T-helper 2 cell treated with Interferon-gamma antibody and Interleukin-4, amounts not matched to agents 5 μg/mL and 100 μg/mL, for 36 hours (primary cell): ENCODE results near the gene SBF1.

ENCODE experiments used
- DNase-seq: peaks from one replicate; pipeline ENCODE4 v3.0.0; 2021; ENCODE audit warnings: low spot score
- H3K27ac Mint-ChIP-seq: one replicate; pipeline ENCODE4 v1.8.0; 2021; ENCODE audit warnings: mild to moderate bottlenecking, mixed read lengths
- H3K27me3 Mint-ChIP-seq: one replicate; pipeline ENCODE4 v1.8.0; 2021; ENCODE audit warnings: low read depth, mixed read lengths
- H3K36me3 Mint-ChIP-seq: one replicate; pipeline ENCODE4 v1.8.0; 2021; ENCODE audit warnings: low read depth, mixed read lengths
- H3K4me1 Mint-ChIP-seq: one replicate; pipeline ENCODE4 v1.8.0; 2021; ENCODE audit warnings: low read depth, mixed read lengths
- H3K4me3 Mint-ChIP-seq: one replicate; pipeline ENCODE4 v1.8.0; 2022; ENCODE audit warnings: mild to moderate bottlenecking, moderate library complexity, mixed read lengths
- H3K9me3 Mint-ChIP-seq: one replicate; pipeline ENCODE4 v1.8.0; 2021; ENCODE audit warnings: mixed read lengths

SBF1 gene

GRCh38 chr22:50445071-50445879 lies 29.6 kb downstream of the SBF1 start:
- Mint-ChIP-seq H3K27ac (no peak overlapping the region), H3K4me3 (no peak overlapping the region), H3K9me3 (no peaks in the 10 kb centered on the region), H3K4me1 (no peaks in the 10 kb centered on the region), H3K27me3 (no peaks in the 10 kb centered on the region), H3K36me3 (peaks cover 24% of the 10 kb centered on the region)
- DNase-seq = no peak

GRCh38 chr22:50444663-50445062 lies 30.2 kb downstream of the SBF1 start:
- H3K4me1 Mint-ChIP-seq = no peaks in the 10 kb centered on the region
- H3K27ac Mint-ChIP-seq = no peak overlapping the region
- H3K9me3 Mint-ChIP-seq = no peaks in the 10 kb centered on the region
- H3K4me3 Mint-ChIP-seq = no peak overlapping the region
- no peak for DNase-seq
- no peaks in the 10 kb centered on the region for H3K27me3 Mint-ChIP-seq
- H3K36me3 Mint-ChIP-seq = peaks cover 21% of the 10 kb centered on the region

GRCh38 chr22:50443801-50444625 lies 30.8 kb downstream of the SBF1 start:
- H3K27ac Mint-ChIP-seq = no peak overlapping the region

GRCh38 chr22:50443197-50443596 lies 31.6 kb downstream of the SBF1 start:
- no peaks in the 10 kb centered on the region for H3K9me3 Mint-ChIP-seq
- DNase-seq = no peak
- H3K27ac Mint-ChIP-seq = peak overlapping the region; percentile 28
- no peaks in the 10 kb centered on the region for H3K27me3 Mint-ChIP-seq
- no peak overlapping the region for H3K4me3 Mint-ChIP-seq
- peaks cover 17% of the 10 kb centered on the region for H3K36me3 Mint-ChIP-seq
- H3K4me1 Mint-ChIP-seq = no peaks in the 10 kb centered on the region

More at GRCh38 chr22:50443801-50444625, 30.8 kb downstream of the SBF1 start:
- no peaks in the 10 kb centered on the region for H3K4me1 Mint-ChIP-seq
- peaks cover 20% of the 10 kb centered on the region for H3K36me3 Mint-ChIP-seq
- no peak for DNase-seq
- H3K4me3 Mint-ChIP-seq = no peak overlapping the region
- H3K27me3 Mint-ChIP-seq = no peaks in the 10 kb centered on the region
- no peaks in the 10 kb centered on the region for H3K9me3 Mint-ChIP-seq

- no peak overlapping the region for H3K4me3 Mint-ChIP-seq
- H3K27ac Mint-ChIP-seq = peak overlapping the region; percentile 60
- H3K9me3 Mint-ChIP-seq = no peaks in the 10 kb centered on the region
- no peaks in the 10 kb centered on the region for H3K27me3 Mint-ChIP-seq
- H3K36me3 Mint-ChIP-seq = peaks cover 13% of the 10 kb centered on the region
- H3K4me1 Mint-ChIP-seq = no peaks in the 10 kb centered on the region
- no peak for DNase-seq
Observed at GRCh38 chr22:50441428-50441993, 33.3 kb downstream of the SBF1 start.

GRCh38 chr22:50440544-50441249 lies 34.1 kb downstream of the SBF1 start:
- Mint-ChIP-seq H3K27me3 (no peaks in the 10 kb centered on the region), H3K27ac (no peak overlapping the region), H3K9me3 (no peaks in the 10 kb centered on the region), H3K4me3 (no peak overlapping the region), H3K4me1 (no peaks in the 10 kb centered on the region), H3K36me3 (peaks cover 10% of the 10 kb centered on the region)
- no peak for DNase-seq

- H3K9me3 Mint-ChIP-seq = no peaks in the 10 kb centered on the region
- peaks cover 14% of the 10 kb centered on the region for H3K36me3 Mint-ChIP-seq
- no peak overlapping the region for H3K4me3 Mint-ChIP-seq
- H3K27me3 Mint-ChIP-seq = no peaks in the 10 kb centered on the region
- H3K4me1 Mint-ChIP-seq = no peaks in the 10 kb centered on the region
- no peak overlapping the region for H3K27ac Mint-ChIP-seq
- DNase-seq = no peak
Observed at GRCh38 chr22:50439871-50440331, 34.9 kb downstream of the SBF1 start.

GRCh38 chr22:50439314-50439870 lies 35.4 kb downstream of the SBF1 start:
- no peak overlapping the region for H3K4me3 Mint-ChIP-seq
- H3K9me3 Mint-ChIP-seq = no peaks in the 10 kb centered on the region
- no peaks in the 10 kb centered on the region for H3K4me1 Mint-ChIP-seq
- H3K27me3 Mint-ChIP-seq = no peaks in the 10 kb centered on the region
- DNase-seq = no peak
- peaks cover 14% of the 10 kb centered on the region for H3K36me3 Mint-ChIP-seq
- H3K27ac Mint-ChIP-seq = no peak overlapping the region

GRCh38 chr22:50438305-50439275 lies 36.2 kb downstream of the SBF1 start:
- H3K27me3 Mint-ChIP-seq = no peaks in the 10 kb centered on the region
- H3K36me3 Mint-ChIP-seq = peaks cover 14% of the 10 kb centered on the region

GRCh38 chr22:50437511-50438304 lies 37.1 kb downstream of the SBF1 start:
- H3K27ac Mint-ChIP-seq = no peak overlapping the region
- H3K36me3 Mint-ChIP-seq = peaks cover 11% of the 10 kb centered on the region
- no peaks in the 10 kb centered on the region for H3K9me3 Mint-ChIP-seq
- no peak overlapping the region for H3K4me3 Mint-ChIP-seq
- H3K4me1 Mint-ChIP-seq = no peaks in the 10 kb centered on the region
- no peak for DNase-seq
- no peaks in the 10 kb centered on the region for H3K27me3 Mint-ChIP-seq

More at GRCh38 chr22:50438305-50439275, 36.2 kb downstream of the SBF1 start:
- H3K27ac Mint-ChIP-seq = no peak overlapping the region
- H3K9me3 Mint-ChIP-seq = no peaks in the 10 kb centered on the region
- no peaks in the 10 kb centered on the region for H3K4me1 Mint-ChIP-seq
- no peak overlapping the region for H3K4me3 Mint-ChIP-seq
- DNase-seq = no peak

- Mint-ChIP-seq H3K4me3 (no peak overlapping the region), H3K36me3 (peaks cover 9% of the 10 kb centered on the region), H3K27ac (no peak overlapping the region), H3K27me3 (no peaks in the 10 kb centered on the region), H3K4me1 (no peaks in the 10 kb centered on the region), H3K9me3 (no peaks in the 10 kb centered on the region)
- DNase-seq = no peak
Observed at GRCh38 chr22:50436841-50437341, 37.9 kb downstream of the SBF1 start.
